Vagina (tissue), 2 donors: Measurements from ENCODE around the gene LIG1. TPM values are rescaled to one million over a fixed set of nuclear protein-coding genes. Genes with fewer than 3 reads are reported as not detected.
A peak's percentile ranks its signal among the peaks of the same experiment; 100 is the strongest.

Experiments
- DNase-seq, 2 donors: peaks; one replicate each; pipeline ENCODE4 v3.0.0-alpha.2; 2017; ENCODE audit errors: extremely low spot score in 2 of 2
- H3K27ac ChIP-seq: fragments of 200-600 bp; sonication (generic); one replicate; pipeline ENCODE4 v1.5.1; 2019
- H3K27me3 ChIP-seq: fragments of 200-600 bp; sonication (generic); one replicate; pipeline ENCODE4 v1.5.1; 2019
- H3K36me3 ChIP-seq, 2 donors: fragments of 200-600 bp; sonication (generic); one replicate each; pipeline ENCODE4 v1.5.1; 2017 to 2019
- H3K4me1 ChIP-seq: fragments of 200-600 bp; sonication (generic); one replicate; pipeline ENCODE4 v1.5.1; 2019
- H3K4me3 ChIP-seq, 2 donors: fragments of 200-600 bp; sonication (generic); 1 replicate in 1 of 2; 2 replicates in 1 of 2; pipeline ENCODE4 v1.5.1; 2016 to 2019
- H3K9me3 ChIP-seq: fragments of 200-600 bp; sonication (generic); one replicate; pipeline ENCODE4 v1.5.1; 2019
- POLR2A ChIP-seq, 2 donors: fragments of 450-650 bp; IDR thresholded peaks; one replicate each; pipeline ENCODE4 v1.6.1; 2017; ENCODE audit warnings: antibody characterized with exemption in 2 of 2, mild to moderate bottlenecking in 2 of 2, moderate library complexity in 2 of 2
- POLR2AphosphoS5 ChIP-seq, 2 donors: sonication (generic); formaldehyde crosslinking; IDR thresholded peaks; one replicate each; pipeline ENCODE4 v1.9.0; 2017; ENCODE audit warnings: antibody characterized with exemption in 2 of 2, mild to moderate bottlenecking in 2 of 2, low read depth in 1 of 2; ENCODE audit not compliant: insufficient read depth in 1 of 2
- intact Hi-C: fragments of 100-400 bp; cut with DNase I; formaldehyde crosslinking; loops from one replicate; pipeline ENCODE4 v1.15.1; 2023
- total RNA-seq: library from RNA; depleted of rRNA; stranded (reverse); fragments of >200 nt; gene quantifications from one replicate; pipeline ENCODE4 v1.2.3, GENCODE V29; 2016
- TF ChIP-seq, protein P1 (sequence below), 3 experiments: fragments of 450-650 bp in 2 of 3; fragments of 200-600 bp in 1 of 3; sonication (generic) in 1 of 3; IDR thresholded peaks; one replicate each; pipeline ENCODE4 v1.5.1; 2017 to 2019; ENCODE audit warnings: antibody characterized with exemption in 3 of 3, mild to moderate bottlenecking in 2 of 3, moderate library complexity in 2 of 3

Gene LIG1
- total RNA-seq, 1 donor from 2014 or later, result 10.8 TPM

DNA sequence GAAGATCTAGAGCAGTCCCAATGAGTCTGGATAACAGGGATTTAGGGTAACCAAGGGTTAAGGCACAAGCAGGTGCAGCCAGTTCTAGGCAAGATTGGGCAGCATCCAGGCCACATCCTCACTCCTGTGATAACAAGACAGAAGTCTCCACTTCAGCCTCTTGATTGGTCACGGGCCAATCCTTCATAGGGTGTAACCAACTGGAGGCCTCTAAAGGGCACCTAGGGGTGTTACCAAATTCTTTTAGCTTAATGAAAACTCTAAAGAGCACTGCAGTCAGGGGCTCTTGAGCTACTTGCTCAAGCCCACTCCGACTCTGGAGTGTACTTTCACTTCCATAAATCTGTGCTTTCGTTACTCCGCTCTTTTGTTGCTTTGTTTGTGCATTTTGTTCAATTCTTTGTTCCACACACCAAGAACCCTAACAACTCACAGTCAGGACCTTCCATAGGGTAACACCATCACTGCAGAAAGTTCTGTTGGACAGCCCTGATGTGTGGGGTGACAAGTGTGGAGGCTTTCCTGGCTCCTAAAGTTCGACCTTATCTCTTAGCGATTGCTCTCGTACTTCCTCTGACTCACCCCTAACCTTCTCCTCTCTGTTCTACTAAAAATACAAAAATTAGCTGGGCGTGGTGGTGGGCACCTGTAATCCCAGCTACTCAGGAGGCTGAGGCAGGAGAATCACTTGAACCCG lies 36.4 kb upstream of the LIG1 start:
- intact Hi-C loops, result no loop called here
- no peak for DNase-seq
- H3K9me3 ChIP-seq, result no peaks in the 10 kb centered on the region
- no peak overlapping the region for H3K27ac ChIP-seq
- H3K4me1 ChIP-seq, result peaks cover 15% of the 10 kb centered on the region
- no peak overlapping the region for H3K4me3 ChIP-seq
- H3K36me3 ChIP-seq, result peaks cover 0 to 7% of the 10 kb centered on the region in 2 donors
- no peaks in the 10 kb centered on the region for H3K27me3 ChIP-seq
- TF ChIP-seq POLR2AphosphoS5 (IDR thresholded peaks at IDR 0.05; ENCODE audit: insufficient read depth in 1 of 2, low read depth in 1 of 2), result no peak
- no peak for TF ChIP-seq POLR2A (IDR thresholded peaks at IDR 0.05)
- TF ChIP-seq, protein P1, sequence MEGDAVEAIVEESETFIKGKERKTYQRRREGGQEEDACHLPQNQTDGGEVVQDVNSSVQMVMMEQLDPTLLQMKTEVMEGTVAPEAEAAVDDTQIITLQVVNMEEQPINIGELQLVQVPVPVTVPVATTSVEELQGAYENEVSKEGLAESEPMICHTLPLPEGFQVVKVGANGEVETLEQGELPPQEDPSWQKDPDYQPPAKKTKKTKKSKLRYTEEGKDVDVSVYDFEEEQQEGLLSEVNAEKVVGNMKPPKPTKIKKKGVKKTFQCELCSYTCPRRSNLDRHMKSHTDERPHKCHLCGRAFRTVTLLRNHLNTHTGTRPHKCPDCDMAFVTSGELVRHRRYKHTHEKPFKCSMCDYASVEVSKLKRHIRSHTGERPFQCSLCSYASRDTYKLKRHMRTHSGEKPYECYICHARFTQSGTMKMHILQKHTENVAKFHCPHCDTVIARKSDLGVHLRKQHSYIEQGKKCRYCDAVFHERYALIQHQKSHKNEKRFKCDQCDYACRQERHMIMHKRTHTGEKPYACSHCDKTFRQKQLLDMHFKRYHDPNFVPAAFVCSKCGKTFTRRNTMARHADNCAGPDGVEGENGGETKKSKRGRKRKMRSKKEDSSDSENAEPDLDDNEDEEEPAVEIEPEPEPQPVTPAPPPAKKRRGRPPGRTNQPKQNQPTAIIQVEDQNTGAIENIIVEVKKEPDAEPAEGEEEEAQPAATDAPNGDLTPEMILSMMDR (IDR thresholded peaks at IDR 0.05), result no peak

- Histone ChIP-seq H3K4me3 (peak overlapping the region; percentile 75 to 78), H3K36me3 (no peaks in the 10 kb centered on the region), H3K27ac (peak overlapping the region; percentile 68), H3K4me1 (peaks cover 15% of the 10 kb centered on the region), H3K27me3 (no peaks in the 10 kb centered on the region), H3K9me3 (no peaks in the 10 kb centered on the region)
- intact Hi-C loops, result no loop called here
- peak in 1 of 2 donors; percentile 24 for TF ChIP-seq POLR2A (IDR thresholded peaks at IDR 0.05)
- TF ChIP-seq POLR2AphosphoS5 (IDR thresholded peaks at IDR 0.05; ENCODE audit: insufficient read depth in 1 of 2, low read depth in 1 of 2), result peak; percentile 87 to 98
- TF ChIP-seq, protein P1 (IDR thresholded peaks at IDR 0.05), result no peak
- peak in 1 of 2 donors; percentile 92 for DNase-seq
Measured at GRCh38 chr19:48203794-48204628, 33.9 kb upstream of the LIG1 start.

DNA sequence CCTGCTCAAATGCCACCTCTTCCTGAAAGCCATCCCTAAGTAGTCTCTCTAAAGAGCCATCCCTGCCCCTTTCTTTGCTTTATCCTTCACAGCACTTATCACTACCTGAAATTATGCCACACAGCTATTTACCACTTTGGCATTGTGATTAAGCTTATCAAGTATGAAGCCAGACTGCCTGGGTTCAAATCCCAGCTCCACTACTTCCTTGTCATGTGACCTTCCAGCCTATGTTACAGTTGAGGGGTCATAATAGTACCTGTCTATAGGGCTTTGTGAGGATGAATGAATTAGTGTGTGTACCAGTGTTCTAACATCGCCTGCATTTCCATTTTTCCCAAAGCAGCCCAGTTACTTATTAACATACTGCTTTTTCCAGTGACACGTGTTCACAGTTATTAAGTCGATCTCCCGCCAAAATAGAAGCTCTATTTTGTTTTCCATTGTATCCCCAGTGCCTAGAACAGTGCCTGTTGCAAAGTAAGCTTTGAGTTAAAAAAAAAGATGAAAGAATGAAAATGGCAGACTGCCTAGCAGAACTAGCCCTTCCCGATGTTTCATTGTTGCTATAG lies 33.2 kb upstream of the LIG1 start:
- H3K4me1 ChIP-seq, result peaks cover 15% of the 10 kb centered on the region
- intact Hi-C loops, result no loop called here
- no peaks in the 10 kb centered on the region for H3K36me3 ChIP-seq
- TF ChIP-seq POLR2AphosphoS5 (IDR thresholded peaks at IDR 0.05; ENCODE audit: insufficient read depth in 1 of 2, low read depth in 1 of 2) (no peak), POLR2A (IDR thresholded peaks at IDR 0.05) (no peak)
- TF ChIP-seq, protein P1 (IDR thresholded peaks at IDR 0.05), result no peak
- no peaks in the 10 kb centered on the region for H3K27me3 ChIP-seq
- H3K4me3 ChIP-seq, result peak overlapping the region; percentile 75 to 78
- peak overlapping the region; percentile 37 for H3K27ac ChIP-seq
- DNase-seq, result no peak
- H3K9me3 ChIP-seq, result no peaks in the 10 kb centered on the region

GRCh38 chr19:48196933-48197665 lies 27.0 kb upstream of the LIG1 start:
- intact Hi-C loops, result no loop called here
- TF ChIP-seq POLR2A (IDR thresholded peaks at IDR 0.05) (no peak), POLR2AphosphoS5 (IDR thresholded peaks at IDR 0.05; ENCODE audit: insufficient read depth in 1 of 2, low read depth in 1 of 2) (no peak)
- TF ChIP-seq, protein P1 (IDR thresholded peaks at IDR 0.05), result no peak
- Histone ChIP-seq H3K27ac (no peak overlapping the region), H3K27me3 (no peaks in the 10 kb centered on the region), H3K4me1 (peaks cover 11% of the 10 kb centered on the region), H3K4me3 (no peak overlapping the region), H3K36me3 (no peaks in the 10 kb centered on the region), H3K9me3 (no peaks in the 10 kb centered on the region)
- no peak for DNase-seq
